Small intestine (tissue), 7 donors: Measurements from ENCODE around the gene REXO4. TPM values are rescaled to one million over a fixed set of nuclear protein-coding genes. Genes with fewer than 3 reads are reported as not detected.
"Not testable (repeated sequence)": the region's sequence is repeated elsewhere in the genome, so short reads cannot be mapped to it uniquely, and the experiment has no call there.

Source experiments
- DNase-seq, 2 donors: peaks; one replicate each; pipeline versions ENCODE4 v3.0.0 to v3.0.0-alpha.2; 2013
- FAIRE-seq: peaks from 2 replicates; lab custom pipeline; 2012; peaks lifted over from hg19 to GRCh38; lab: Jason Lieb, UNC
- H3K27ac ChIP-seq, 3 donors: one replicate each; pipeline ENCODE4 v1.5.1; 2013; ENCODE audit warnings: low read length in 2 of 3, mild to moderate bottlenecking in 2 of 3, control low read depth in 1 of 3, inconsistent platforms in 1 of 3, low read depth in 1 of 3, moderate library complexity in 1 of 3
- H3K27me3 ChIP-seq, 3 donors: one replicate each; pipeline ENCODE4 v1.6.1; 2013; ENCODE audit warnings: low read length in 3 of 3, inconsistent platforms in 1 of 3; ENCODE audit not compliant: control insufficient read depth in 3 of 3, insufficient read depth in 3 of 3
- H3K36me3 ChIP-seq, 3 donors: one replicate each; pipeline ENCODE4 v1.6.1; 2013; ENCODE audit warnings: low read length in 3 of 3, inconsistent platforms in 1 of 3, low read depth in 1 of 3, mild to moderate bottlenecking in 1 of 3, moderate library complexity in 1 of 3; ENCODE audit not compliant: control insufficient read depth in 3 of 3, insufficient read depth in 2 of 3
- H3K4me1 ChIP-seq, 3 donors: one replicate each; pipeline ENCODE4 v1.6.1; 2013; ENCODE audit warnings: low read length in 2 of 3, inconsistent platforms in 1 of 3, low read depth in 1 of 3, mild to moderate bottlenecking in 1 of 3, moderate library complexity in 1 of 3; ENCODE audit not compliant: control insufficient read depth in 3 of 3, insufficient read depth in 2 of 3
- H3K4me3 ChIP-seq, 3 donors: one replicate each; pipeline ENCODE4 v1.5.1; 2013; ENCODE audit warnings: low read length in 3 of 3, control low read depth in 1 of 3, inconsistent platforms in 1 of 3, low read depth in 1 of 3, mild to moderate bottlenecking in 1 of 3, moderate library complexity in 1 of 3
- H3K9me3 ChIP-seq, 2 donors: one replicate each; pipeline ENCODE4 v1.6.1; 2013; ENCODE audit warnings: low read depth in 1 of 2, low read length in 1 of 2; ENCODE audit not compliant: control insufficient read depth in 2 of 2, insufficient read depth in 1 of 2
- WGBS, 3 donors: extraction: QIAGEN DNeasy Blood & Tissue Kit; methylation state at CpG; one replicate each; pipeline ENCODE4 v1.1.7; 2013; 5-methylcytosine and 5-hydroxymethylcytosine counted together
- polyA plus RNA-seq, 4 donors: library from polyadenylated mRNA; stranded (reverse) in 3 of 4; unstranded in 1 of 4; fragments of 200-250 nt in 3 of 4; fragments of 120-200 nt in 1 of 4; gene quantifications; one replicate each; pipeline versions ENCODE4 v1.2.1 to v1.2.3, GENCODE V29; 2013
- donor health status: healthy with polysubstance abuse.
- donor health status: control.
- donor health status: control.
- donor health status: Bipolar disorder and iron deficiency.
- donor health status: healthy.

REXO4 gene
- polyA plus RNA-seq, 4 donors, result 18.9 to 25.7 (median 21.5) TPM

DNA sequence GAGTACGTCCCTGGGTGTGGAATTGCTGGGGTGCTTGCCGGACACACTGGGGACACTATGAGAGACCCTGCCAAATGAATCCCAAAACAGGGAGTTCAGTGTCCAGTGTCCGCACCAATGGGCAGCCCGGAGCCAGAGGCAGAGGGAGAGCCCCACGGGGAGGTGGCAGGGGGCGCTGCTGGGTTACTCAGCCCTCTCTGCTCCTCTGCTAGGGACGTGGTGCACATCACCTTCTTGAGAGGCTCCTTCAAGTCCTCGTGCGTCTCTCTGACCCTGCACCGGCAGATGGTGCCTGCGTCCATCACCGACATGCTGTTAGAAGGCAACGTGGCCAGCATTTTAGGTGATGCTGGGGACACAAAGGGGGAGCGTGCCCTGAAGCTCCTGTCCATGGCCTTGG is 20.9 kb downstream of the REXO4 start:
- Histone ChIP-seq H3K27ac (no peak overlapping the region), H3K27me3 (peaks cover 0 to 6% (median 0%) of the 10 kb centered on the region in 3 donors), H3K4me3 (no peak overlapping the region), H3K4me1 (peaks cover 0 to 12% (median 0%) of the 10 kb centered on the region in 3 donors), H3K36me3 (peaks cover 0 to 14% (median 0%) of the 10 kb centered on the region in 3 donors), H3K9me3 (peaks cover 0 to 2% of the 10 kb centered on the region in 2 donors)
- 23 to 29% (median 27%) methylated on average over 14 of the region's 14 CpGs for WGBS, 3 donors
- FAIRE-seq (no peak), DNase-seq (peak in 1 of 2 donors; percentile 28)

DNA sequence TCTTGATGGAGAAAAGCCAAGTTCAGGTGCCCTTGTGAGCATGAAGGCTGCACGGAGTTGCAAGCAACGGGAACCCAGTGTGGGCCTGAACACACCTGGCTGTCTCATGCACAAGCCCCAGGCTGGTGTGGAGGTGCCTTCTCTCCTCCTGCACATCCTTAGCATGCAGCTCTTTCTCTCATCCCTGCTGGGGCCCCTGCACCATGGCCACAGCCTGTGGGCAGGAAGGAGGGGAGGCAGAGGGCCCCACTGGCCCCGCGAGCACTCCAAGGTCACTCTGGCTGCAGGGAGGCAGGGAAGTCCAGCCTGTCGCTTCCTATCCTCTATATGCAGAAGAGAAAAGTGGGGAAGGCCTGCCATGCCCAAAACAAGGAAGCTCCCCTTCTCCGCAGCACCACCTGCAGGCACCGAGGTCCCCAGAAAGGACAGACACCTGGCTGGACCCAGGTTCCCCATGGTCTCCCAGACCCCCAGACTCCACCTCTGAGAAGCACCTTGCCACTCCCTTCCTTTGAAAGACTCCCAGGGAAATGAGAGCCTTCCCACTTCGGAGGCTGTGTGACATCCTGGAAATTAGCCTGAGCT is 23.0 kb downstream of the REXO4 start:
- FAIRE-seq (no peak), DNase-seq (no peak)
- H3K27ac ChIP-seq, result no peak overlapping the region
- H3K4me1 ChIP-seq, result peaks cover 0 to 19% (median 0%) of the 10 kb centered on the region in 3 donors
- peaks cover 0 to under 1% (median 0%) of the 10 kb centered on the region in 3 donors for H3K36me3 ChIP-seq
- H3K9me3 ChIP-seq, result peaks cover 0 to 2% of the 10 kb centered on the region in 2 donors
- H3K27me3 ChIP-seq, result peaks cover 0 to 6% (median 0%) of the 10 kb centered on the region in 3 donors
- H3K4me3 ChIP-seq, result no peak overlapping the region
- WGBS, 3 donors, result 16 to 28% (median 16%) methylated on average over 8 of the region's 8 CpGs

DNA sequence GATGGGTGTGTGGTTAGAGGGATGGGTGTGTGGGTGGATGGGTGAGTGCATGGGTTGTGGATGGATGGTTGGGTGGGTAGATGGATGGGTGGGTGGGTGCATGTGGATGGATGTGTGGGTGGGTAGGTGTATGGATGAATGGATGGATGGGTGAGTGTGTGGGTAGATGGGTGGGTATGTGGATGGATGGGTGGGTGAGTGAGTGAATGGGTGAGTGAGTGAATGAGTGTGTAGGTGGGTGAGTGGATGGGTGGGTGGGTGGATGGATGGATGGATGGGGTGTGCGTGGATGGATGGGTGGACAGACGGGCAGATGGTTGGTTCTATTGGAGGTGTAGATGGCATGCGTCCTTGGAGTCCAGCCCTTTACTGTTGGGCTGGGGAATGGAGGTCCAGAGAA is 24.4 kb downstream of the REXO4 start:
- H3K27me3 ChIP-seq, result peaks cover 0 to 6% (median 0%) of the 10 kb centered on the region in 3 donors
- peaks cover 0 to 2% of the 10 kb centered on the region in 2 donors for H3K9me3 ChIP-seq
- no peaks in the 10 kb centered on the region for H3K36me3 ChIP-seq
- no peak for FAIRE-seq
- peaks cover 0 to 19% (median 0%) of the 10 kb centered on the region in 3 donors for H3K4me1 ChIP-seq
- WGBS, 3 donors, result 90 to 95% (median 92%) methylated on average over 3 of the region's 3 CpGs
- DNase-seq, result no peak
- H3K4me3 ChIP-seq, result no peak overlapping the region
- no peak overlapping the region for H3K27ac ChIP-seq

DNA sequence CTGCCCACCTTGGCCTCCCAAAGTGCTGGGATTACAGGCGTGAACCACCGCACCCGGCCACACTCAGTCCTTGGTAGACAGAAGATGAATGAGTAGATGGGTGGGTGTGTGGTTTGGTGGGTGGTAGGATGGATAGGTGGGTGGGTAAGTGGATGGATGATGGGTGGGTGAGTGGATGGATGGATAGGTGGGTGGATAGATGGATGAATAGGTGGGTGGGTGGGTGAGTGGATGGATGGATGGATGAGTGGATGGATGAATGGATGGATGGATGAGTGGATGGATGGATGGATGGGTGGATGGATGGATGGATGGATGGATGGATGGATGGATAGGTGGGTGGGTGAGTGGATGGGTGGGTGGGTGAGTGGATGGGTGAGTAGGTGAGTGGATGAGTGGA is 25.5 kb downstream of the REXO4 start:
- WGBS, 3 donors, result 95 to 100% (median 96%) methylated on average over 3 of the region's 3 CpGs
- H3K4me1 ChIP-seq, result peaks cover 0 to 19% (median 0%) of the 10 kb centered on the region in 3 donors
- not testable (repeated sequence) for H3K4me3 ChIP-seq, H3K27me3 ChIP-seq, H3K36me3 ChIP-seq, DNase-seq, H3K27ac ChIP-seq, FAIRE-seq, H3K9me3 ChIP-seq

- FAIRE-seq, result not testable (repeated sequence)
These were observed 26.4 kb downstream of the REXO4 start for GRCh38 chr9:133391449-133391848.

DNA sequence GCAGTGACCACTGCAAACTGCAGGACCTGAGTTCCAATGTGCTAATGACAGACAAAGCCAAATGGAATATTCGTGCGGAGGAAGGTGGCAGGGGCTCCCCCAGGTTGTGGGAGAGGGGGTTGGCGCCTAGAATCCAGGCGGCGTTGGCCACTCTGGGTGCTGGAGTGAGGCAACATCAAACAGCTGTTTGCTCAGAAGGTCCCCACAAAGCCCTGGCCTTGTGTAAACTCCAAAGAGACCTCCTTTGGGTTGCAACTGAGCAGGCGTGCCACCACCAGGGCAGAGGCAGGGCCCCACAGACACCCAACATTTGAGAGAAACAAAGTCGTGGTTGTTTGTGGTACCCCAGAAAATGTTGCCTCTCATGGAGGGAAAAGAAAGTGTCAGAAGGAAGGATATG is 27.1 kb downstream of the REXO4 start:
- DNase-seq (no peak), FAIRE-seq (no peak)
- Histone ChIP-seq H3K9me3 (peaks cover 0 to 2% of the 10 kb centered on the region in 2 donors), H3K4me1 (peaks cover 0 to 19% (median 0%) of the 10 kb centered on the region in 3 donors), H3K27me3 (peaks cover 0 to 3% (median 0%) of the 10 kb centered on the region in 3 donors), H3K27ac (no peak overlapping the region), H3K36me3 (no peaks in the 10 kb centered on the region), H3K4me3 (no peak overlapping the region)
- 85 to 89% (median 86%) methylated on average over 7 of the region's 7 CpGs for WGBS, 3 donors

More at GRCh38 chr9:133391449-133391848, 26.4 kb downstream of the REXO4 start:
- H3K4me3 ChIP-seq, H3K27me3 ChIP-seq, H3K36me3 ChIP-seq, DNase-seq, H3K9me3 ChIP-seq: not testable (repeated sequence)
- Histone ChIP-seq H3K27ac (peak overlapping the region in 1 of 3 donors; percentile 21), H3K4me1 (peaks cover 0 to 19% (median 0%) of the 10 kb centered on the region in 3 donors)
- 7 to 51% (median 25%) methylated on average over 2 to 3 of the region's 4 CpGs for WGBS, 3 donors

- Histone ChIP-seq H3K4me1 (peaks cover 0 to 11% (median 0%) of the 10 kb centered on the region in 3 donors), H3K36me3 (no peaks in the 10 kb centered on the region), H3K27ac (no peak overlapping the region), H3K4me3 (no peak overlapping the region), H3K9me3 (peaks cover 0 to 2% of the 10 kb centered on the region in 2 donors), H3K27me3 (no peaks in the 10 kb centered on the region)
- 87 to 94% (median 92%) methylated on average over 13 of the region's 13 CpGs for WGBS, 3 donors
- FAIRE-seq (no peak), DNase-seq (no peak)
These were observed 28.2 kb downstream of the REXO4 start for GRCh38 chr9:133389562-133389961.

DNA sequence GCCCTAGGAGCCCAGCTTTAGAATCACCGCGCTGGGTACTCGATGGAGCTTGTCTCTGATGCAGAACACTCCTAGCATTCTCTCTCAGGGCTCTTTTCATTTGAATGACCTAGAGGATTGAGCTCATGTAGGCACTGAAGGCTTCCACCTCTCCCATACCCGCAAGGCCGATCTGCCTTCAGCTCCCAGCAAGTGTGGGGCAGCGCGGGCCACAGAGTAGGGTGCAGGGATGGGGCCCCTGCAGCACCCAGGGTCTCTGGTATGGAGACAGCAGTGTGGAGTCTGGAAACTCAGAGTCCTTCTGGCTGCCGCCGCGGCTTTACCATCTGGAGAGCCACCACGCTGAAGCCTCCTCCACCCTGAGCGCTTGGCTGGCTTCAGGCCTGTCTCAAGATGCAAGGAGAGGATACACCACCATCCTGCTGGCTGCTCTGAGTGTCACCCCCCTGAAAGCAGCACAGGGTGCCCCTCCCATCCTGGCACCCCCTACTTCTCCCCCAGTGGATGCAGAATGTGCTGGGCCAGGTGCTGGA is 28.7 kb downstream of the REXO4 start:
- Histone ChIP-seq H3K4me3 (no peak overlapping the region), H3K27ac (no peak overlapping the region), H3K27me3 (no peaks in the 10 kb centered on the region), H3K36me3 (no peaks in the 10 kb centered on the region), H3K9me3 (peaks cover 0 to 2% of the 10 kb centered on the region in 2 donors), H3K4me1 (peaks cover 0 to 7% (median 0%) of the 10 kb centered on the region in 3 donors)
- no peak for DNase-seq
- WGBS, 3 donors, result 96 to 98% (median 96%) methylated on average over 12 of the region's 12 CpGs
- FAIRE-seq, result no peak
